Sciatic nerve (tissue), 2 donors: ENCODE data around the gene TNFSF4. TPM values are rescaled to one million over a fixed set of nuclear protein-coding genes. Genes with fewer than 3 reads are reported as not detected.

Experiments used
- ATAC-seq: fragments of 200-7000 bp; cut with Tn5 transposase; one replicate; pipeline ENCODE4 v1.9.1; 2020; ENCODE audit warnings: mild to moderate bottlenecking, moderate library complexity
- DNase-seq: peaks from one replicate; pipeline ENCODE4 v3.0.0-alpha.2; 2020; ENCODE audit warnings: low spot score
- intact Hi-C: fragments of 100-400 bp; cut with DNase I; formaldehyde crosslinking; loops from one replicate; pipeline ENCODE4 v1.14.2; 2022
- total RNA-seq: library from RNA; stranded (reverse); fragmentation: NEBNext Ultra II Directional; extraction: Animal tissue kit (Norgen Biotek cat#: 25700); gene quantifications from one replicate; pipeline ENCODE4 v1.2.1, GENCODE V29; 2021
- donor health status: DM: no; HTN: no; CAD: no.
- donor health status: DM: no; HTN: no; CAD: no.

Gene TNFSF4
- total RNA-seq, 1 donor from 2014 or later, result 1.7 TPM

- DNase-seq, result no peak
- intact Hi-C loops, result no loop called here
- no peak for ATAC-seq
These were observed 6.5 kb upstream of the TNFSF4 start for GRCh38 chr1:173213665-173214064.

- DNase-seq (no peak), ATAC-seq (no peak)
- intact Hi-C loops, result no loop called here
These were observed 5.9 kb upstream of the TNFSF4 start for GRCh38 chr1:173212952-173213491.

- intact Hi-C loops, result no loop called here
- no peak for ATAC-seq
- DNase-seq, result no peak
These were observed 3.6 kb upstream of the TNFSF4 start for GRCh38 chr1:173210716-173211231.

GRCh38 chr1:173210283-173210682, 3.2 kb upstream of the TNFSF4 start:
- no peak for ATAC-seq
- no peak for DNase-seq
- intact Hi-C loops, result no loop called here

GRCh38 chr1:173208868-173209267, 1.7 kb upstream of the TNFSF4 start:
- ATAC-seq (no peak), DNase-seq (no peak)
- intact Hi-C loops, result no loop called here

GRCh38 chr1:173208146-173208545, 1.0 kb upstream of the TNFSF4 start:
- no peak for ATAC-seq
- intact Hi-C loops, result no loop called here
- no peak for DNase-seq

- ATAC-seq (peak; percentile 96), DNase-seq (no peak)
- intact Hi-C loops, result no loop called here
These were observed 1.7 kb downstream of the TNFSF4 start for GRCh38 chr1:173205146-173206051.

- DNase-seq (no peak), ATAC-seq (no peak)
- intact Hi-C loops, result no loop called here
These were observed 2.4 kb downstream of the TNFSF4 start for GRCh38 chr1:173204693-173205092.

GRCh38 chr1:173202424-173203145, 4.5 kb downstream of the TNFSF4 start:
- ATAC-seq (peak; percentile 74), DNase-seq (no peak)
- intact Hi-C loops, result no loop called here

- ATAC-seq (no peak), DNase-seq (no peak)
- intact Hi-C loops, result no loop called here
These were observed 5.2 kb downstream of the TNFSF4 start for GRCh38 chr1:173201969-173202368.

GRCh38 chr1:173195596-173196088, 11.5 kb downstream of the TNFSF4 start:
- ATAC-seq (no peak), DNase-seq (no peak)
- intact Hi-C loops, result loop anchor here (1.0 to 5.0 kb wide), 2 partner anchors 20 to 373 kb away; no protein-coding TSS in a partner anchor

GRCh38 chr1:173193639-173194038, 13.5 kb downstream of the TNFSF4 start:
- DNase-seq (no peak), ATAC-seq (peak; percentile 52)
- intact Hi-C loops, result no loop called here

- intact Hi-C loops, result no loop called here
- DNase-seq (no peak), ATAC-seq (no peak)
These were observed 16.0 kb downstream of the TNFSF4 start for GRCh38 chr1:173191011-173191705.

- DNase-seq (peak; percentile 82), ATAC-seq (peak; percentile 89)
- intact Hi-C loops, result no loop called here
These were observed 16.8 kb downstream of the TNFSF4 start for GRCh38 chr1:173190101-173190936.

- no peak for ATAC-seq
These were observed 19.4 kb downstream of the TNFSF4 start for GRCh38 chr1:173187671-173188237.

GRCh38 chr1:173181791-173182190, 25.3 kb downstream of the TNFSF4 start:
- DNase-seq (no peak), ATAC-seq (no peak)
- intact Hi-C loops, result no loop called here

More at GRCh38 chr1:173187671-173188237, 19.4 kb downstream of the TNFSF4 start:
- DNase-seq, result no peak
- intact Hi-C loops, result no loop called here

- ATAC-seq, result no peak
- intact Hi-C loops, result no loop called here
- DNase-seq, result no peak
These were observed 30.9 kb downstream of the TNFSF4 start for GRCh38 chr1:173176246-173176645.
